SK-N-MC (cell line): Measurements from ENCODE around the gene AFF2.

Source experiments
- EZH2 ChIP-seq: fragments of 200-600 bp; sonication (generic); IDR thresholded peaks from one replicate; pipeline ENCODE4 v1.6.1; 2017; ENCODE audit warnings: antibody characterized with exemption
- FOXP2 ChIP-seq: optimal IDR thresholded peaks from 2 replicates; pipeline ENCODE3; 2011; ENCODE audit warnings: mild to moderate bottlenecking, moderate library complexity; ENCODE audit not compliant: insufficient read depth; ENCODE audit errors: extremely low read length, control extremely low read depth
- POLR2AphosphoS5 ChIP-seq: IDR thresholded peaks from 2 replicates; pipeline ENCODE4 v1.6.1; 2012; ENCODE audit warnings: mild to moderate bottlenecking, low read depth, low read length, borderline replicate concordance

DNA sequence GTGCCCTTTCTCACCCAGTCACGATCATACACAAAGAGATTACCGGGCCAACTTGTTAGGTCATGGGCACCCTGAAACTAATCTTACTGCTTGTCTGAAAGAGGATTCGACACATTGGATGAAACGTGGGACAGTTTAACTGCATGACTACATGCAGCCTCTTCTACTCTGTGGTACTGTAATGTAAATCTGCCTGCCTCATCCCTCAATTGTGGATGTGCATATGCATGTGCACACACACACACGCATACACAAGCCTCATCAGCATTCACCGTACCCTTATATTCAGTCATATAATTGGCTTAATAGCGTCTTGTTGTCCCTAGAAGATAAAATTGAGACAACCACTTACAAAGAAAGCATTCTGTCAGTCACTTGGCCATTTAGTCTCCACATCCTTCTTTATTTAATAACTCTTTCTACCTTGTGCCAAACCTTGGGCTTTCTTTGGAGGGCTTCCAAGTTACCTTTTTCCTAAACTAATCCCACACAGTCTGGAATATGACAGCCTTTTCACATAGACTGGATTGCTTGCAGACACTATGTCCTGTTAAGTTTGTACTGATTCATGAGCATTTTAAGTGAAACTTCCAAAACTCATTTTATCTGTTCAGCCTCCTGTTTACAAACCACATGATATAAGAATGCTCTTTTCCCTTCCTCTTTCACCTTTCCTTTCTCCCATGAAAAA is 132.9 kb downstream of the AFF2 start:
- TF ChIP-seq POLR2AphosphoS5 (no peak), EZH2 (no peak), FOXP2 (no peak)
